H1 (cell line): ENCODE results near the gene TC2N. TPM values are rescaled to one million over a fixed set of nuclear protein-coding genes. Genes with fewer than 3 reads are reported as not detected.

Experiments
- CTCF ChIA-PET: fragments of 300-600 bp; sonication (Branson Sonifier 250); formaldehyde crosslinking; loops from one replicate; lab custom pipeline; 2021; ENCODE audit not compliant: partially characterized antibody; lab: Charles Lee
- POLR2A ChIA-PET: fragments of 300-600 bp; sonication (Branson Sonifier 250); formaldehyde crosslinking; loops from one replicate; lab custom pipeline; 2021; ENCODE audit warnings: inconsistent platforms; ENCODE audit not compliant: partially characterized antibody; lab: Charles Lee
- DNase-seq, 2 experiments: peaks; one replicate each; pipeline versions ENCODE4 v3.0.0 to v3.0.0-alpha.2; 2010 to 2022; ENCODE audit warnings: low spot score in 2 of 2, low read depth in 1 of 2, mixed read lengths in 1 of 2
- FAIRE-seq: peaks from 2 replicates; lab custom pipeline; 2011; peaks lifted over from hg19 to GRCh38; lab: Jason Lieb, UNC
- H2AFZ ChIP-seq: 2 replicates; pipeline ENCODE4 v1.8.1; 2012; ENCODE audit warnings: low read length, inconsistent platforms
- H2AK5ac ChIP-seq: 2 replicates; pipeline ENCODE4 v1.6.1; 2013; ENCODE audit warnings: low read depth, low read length
- H2BK120ac ChIP-seq: replicated peaks from 2 replicates; pipeline ENCODE3; 2013; ENCODE audit warnings: low read depth, low read length, inconsistent platforms
- H2BK12ac ChIP-seq: 2 replicates; pipeline ENCODE4 v1.6.1; 2013; ENCODE audit warnings: low read depth, low read length
- H2BK15ac ChIP-seq: 2 replicates; pipeline ENCODE4 v1.6.1; 2013; ENCODE audit warnings: low read length
- H2BK20ac ChIP-seq: 2 replicates; pipeline ENCODE4 v1.6.1; 2013; ENCODE audit warnings: low read length
- H2BK5ac ChIP-seq: 2 replicates; pipeline ENCODE4 v1.6.1; 2013; ENCODE audit warnings: low read depth, low read length
- H3K14ac ChIP-seq: 2 replicates; pipeline ENCODE4 v1.6.1; 2013; ENCODE audit warnings: inconsistent platforms; ENCODE audit not compliant: insufficient read length
- H3K18ac ChIP-seq: 2 replicates; pipeline ENCODE4 v1.6.1; 2013; ENCODE audit warnings: low read length; ENCODE audit errors: extremely low read depth
- H3K23ac ChIP-seq: 2 replicates; pipeline ENCODE4 v1.6.1; 2013; ENCODE audit warnings: inconsistent platforms; ENCODE audit not compliant: insufficient read length
- H3K23me2 ChIP-seq: 2 replicates; pipeline ENCODE4 v1.6.1; 2013; ENCODE audit warnings: low read depth, low read length
- H3K27ac ChIP-seq: 2 replicates; pipeline ENCODE4 v1.6.1; 2011; ENCODE audit warnings: low read depth, low read length, inconsistent platforms
- H3K27me3 ChIP-seq, 4 experiments: replicated peaks in 1 of 4; 1 replicate in 1 of 4; 2 replicates in 3 of 4; pipeline versions ENCODE4 v1.6.1 to v1.8.1; 2011 to 2013; ENCODE audit warnings: low read length in 3 of 4, mild to moderate bottlenecking in 3 of 4, inconsistent platforms in 2 of 4, mixed read lengths in 2 of 4, moderate library complexity in 1 of 4; ENCODE audit not compliant: control insufficient read depth in 3 of 4, insufficient read depth in 3 of 4; ENCODE audit errors: extremely low read depth in 1 of 4
- H3K36me3 ChIP-seq, 4 experiments: 2 replicates each; pipeline versions ENCODE4 v1.6.1 to v1.8.1; 2011 to 2013; ENCODE audit warnings: mild to moderate bottlenecking in 4 of 4, low read length in 3 of 4, moderate library complexity in 2 of 4, control low read depth in 1 of 4, inconsistent platforms in 1 of 4; ENCODE audit not compliant: insufficient read depth in 4 of 4, control insufficient read depth in 2 of 4
- H3K4ac ChIP-seq: replicated peaks from 2 replicates; pipeline ENCODE3; 2013; ENCODE audit warnings: low read length, low read depth, mixed read lengths, inconsistent platforms; ENCODE audit not compliant: insufficient read length
- H3K4me1 ChIP-seq, 4 experiments: replicated peaks in 1 of 4; 1 replicate in 1 of 4; 2 replicates in 3 of 4; pipeline versions ENCODE4 v1.6.1 to v1.8.1; 2011 to 2013; ENCODE audit warnings: low read length in 3 of 4, inconsistent platforms in 2 of 4, mixed read lengths in 1 of 4; ENCODE audit not compliant: insufficient read depth in 4 of 4, control insufficient read depth in 3 of 4
- H3K4me2 ChIP-seq, 2 experiments: 2 replicates each; pipeline versions ENCODE4 v1.6.1 to v1.8.1; 2011 to 2013; ENCODE audit warnings: low read depth in 2 of 2, low read length in 2 of 2, control low read depth in 1 of 2, inconsistent platforms in 1 of 2, mild to moderate bottlenecking in 1 of 2; ENCODE audit not compliant: insufficient read depth in 1 of 2
- H3K4me3 ChIP-seq, 4 experiments: fragments of 200-600, 300-600 bp in 1 of 4; sonication (generic), shearing (Covaris generic), sonication (Bioruptor Twin) in 1 of 4; 2 replicates each; pipeline versions ENCODE4 v1.5.1 to v1.8.1; 2011 to 2016; ENCODE audit warnings: low read length in 4 of 4, low read depth in 3 of 4, control low read depth in 2 of 4, inconsistent platforms in 2 of 4, mild to moderate bottlenecking in 2 of 4, mixed read lengths in 1 of 4, moderate library complexity in 1 of 4; ENCODE audit not compliant: insufficient read depth in 2 of 4; ENCODE audit errors: extremely low read depth in 1 of 4
- H3K56ac ChIP-seq: replicated peaks from 2 replicates; pipeline ENCODE3; 2013; ENCODE audit warnings: low read depth, mild to moderate bottlenecking, mixed read lengths, low read length, inconsistent platforms; ENCODE audit not compliant: insufficient read length
- H3K79me1 ChIP-seq: 2 replicates; pipeline ENCODE4 v1.6.1; 2013; ENCODE audit warnings: low read depth, low read length, control low read depth
- H3K79me2 ChIP-seq, 2 experiments: 2 replicates each; pipeline versions ENCODE4 v1.6.1 to v1.8.1; 2012 to 2013; ENCODE audit warnings: low read length in 2 of 2, mild to moderate bottlenecking in 2 of 2, inconsistent platforms in 1 of 2; ENCODE audit not compliant: insufficient read depth in 2 of 2, control insufficient read depth in 1 of 2
- H3K9ac ChIP-seq, 4 experiments: replicated peaks in 1 of 4; 1 replicate in 1 of 4; 2 replicates in 3 of 4; pipeline versions ENCODE4 v1.6.1 to v1.8.1; 2011 to 2013; ENCODE audit warnings: low read depth in 3 of 4, low read length in 3 of 4, control low read depth in 2 of 4, mild to moderate bottlenecking in 2 of 4, moderate library complexity in 2 of 4, inconsistent platforms in 1 of 4; ENCODE audit errors: extremely low read depth in 1 of 4
- H3K9me3 ChIP-seq, 2 experiments: 2 replicates each; pipeline versions ENCODE4 v1.6.1 to v1.8.1; 2012 to 2013; ENCODE audit warnings: mild to moderate bottlenecking in 2 of 2, moderate library complexity in 2 of 2, control low read depth in 1 of 2, inconsistent platforms in 1 of 2, low read depth in 1 of 2, low read length in 1 of 2, mixed read lengths in 1 of 2; ENCODE audit not compliant: insufficient read depth in 2 of 2
- H4K20me1 ChIP-seq, 2 experiments: replicated peaks in 1 of 2; 2 replicates each; pipeline versions ENCODE3 to v1.8.1; 2011 to 2013; ENCODE audit warnings: inconsistent platforms in 2 of 2, low read length in 2 of 2, mild to moderate bottlenecking in 1 of 2; ENCODE audit not compliant: insufficient read depth in 2 of 2, control insufficient read depth in 1 of 2
- H4K5ac ChIP-seq: 2 replicates; pipeline ENCODE4 v1.6.1; 2013; ENCODE audit warnings: low read length, low read depth, mixed read lengths, inconsistent platforms; ENCODE audit not compliant: insufficient read length
- H4K8ac ChIP-seq: 2 replicates; pipeline ENCODE4 v1.8.0; 2013; ENCODE audit warnings: mild to moderate bottlenecking, moderate library complexity, low read length, inconsistent platforms; ENCODE audit not compliant: insufficient read depth; ENCODE audit errors: extremely low read depth
- H4K91ac ChIP-seq: replicated peaks from 2 replicates; pipeline ENCODE3; 2013; ENCODE audit warnings: low read length, mixed read lengths, inconsistent platforms; ENCODE audit not compliant: insufficient read length
- CEBPB ChIP-seq: IDR thresholded peaks from 2 replicates; pipeline ENCODE4 v1.6.1; 2012; ENCODE audit warnings: low read depth, low read length
- CHD2 ChIP-seq: IDR thresholded peaks from 2 replicates; pipeline ENCODE4 v1.6.1; 2012; ENCODE audit warnings: low read length, improper control_type of control experiment
- FOSL1 ChIP-seq: IDR thresholded peaks from 2 replicates; pipeline ENCODE4 v1.6.1; 2011; ENCODE audit warnings: mild to moderate bottlenecking, low read depth, low read length, moderate library complexity; ENCODE audit not compliant: insufficient read depth
- KDM5A ChIP-seq: fragments of 200-600 bp; IDR thresholded peaks from 2 replicates; pipeline ENCODE4 v1.7.1; 2012; ENCODE audit warnings: mild to moderate bottlenecking, low read length, inconsistent platforms, mixed read lengths
- POU5F1 ChIP-seq: IDR thresholded peaks from 2 replicates; pipeline ENCODE4 v1.6.1; 2011; ENCODE audit warnings: low read depth, mild to moderate bottlenecking, low read length, moderate library complexity
- RAD21 ChIP-seq, 2 experiments: IDR thresholded peaks in 1 of 2; conservative IDR thresholded peaks in 1 of 2; 2 replicates each; pipeline ENCODE4 v1.6.1; 2011; ENCODE audit warnings: low read depth in 2 of 2, low read length in 2 of 2, improper control_type of control experiment in 1 of 2, inconsistent platforms in 1 of 2, mild to moderate bottlenecking in 1 of 2, moderate library complexity in 1 of 2
- RFX5 ChIP-seq: IDR thresholded peaks from 2 replicates; pipeline ENCODE4 v1.6.1; 2011; ENCODE audit warnings: low read depth, low read length, improper control_type of control experiment, borderline replicate concordance
- RXRA ChIP-seq: IDR thresholded peaks from 2 replicates; pipeline ENCODE4 v1.6.1; 2011; ENCODE audit warnings: low read depth, mild to moderate bottlenecking, low read length, moderate library complexity; ENCODE audit not compliant: insufficient read depth
- SIRT6 ChIP-seq: IDR thresholded peaks from one replicate; pipeline ENCODE4 v1.7.1; 2012; ENCODE audit warnings: low read length, inconsistent platforms
- SP2 ChIP-seq: IDR thresholded peaks from 2 replicates; pipeline ENCODE4 v1.6.1; 2012; ENCODE audit warnings: mild to moderate bottlenecking, low read length, inconsistent platforms
- SRF ChIP-seq: IDR thresholded peaks from 2 replicates; pipeline ENCODE4 v1.6.1; 2011; ENCODE audit warnings: mild to moderate bottlenecking, low read depth, low read length, moderate library complexity
- YY1 ChIP-seq: IDR thresholded peaks from 2 replicates; pipeline ENCODE4 v1.6.1; 2011; ENCODE audit warnings: low read depth, mild to moderate bottlenecking, low read length
- WGBS, 2 experiments: shearing (Covaris generic) in 1 of 2; methylation state at CpG; one replicate each; pipeline versions ENCODE4 v1.1.6 to v1.1.7; 2013 to 2015; ENCODE audit warnings: low lambda C conversion rate in 2 of 2, mixed read lengths in 2 of 2, inconsistent platforms in 1 of 2, low coverage in 1 of 2, missing lambda C conversion rate in 1 of 2; ENCODE audit not compliant: insufficient replicate concordance in 2 of 2, insufficient coverage in 1 of 2, insufficient read length in 1 of 2; ENCODE audit errors: extremely low coverage in 1 of 2, missing lambda C conversion rate in 1 of 2; 5-methylcytosine and 5-hydroxymethylcytosine counted together
- polyA plus RNA-seq, 7 experiments: library from polyadenylated mRNA; depleted of rRNA in 3 of 7; stranded (reverse) in 5 of 7; unstranded in 2 of 7; fragments of >200 nt in 5 of 7; fragments of 200-250 nt in 2 of 7; gene quantifications; 1 replicate in 5 of 7; 2 replicates in 1 of 7; 4 replicates in 1 of 7; pipeline versions ENCODE4 v1.2.1 to v1.2.3, GENCODE V29; 2011 to 2013; ENCODE audit warnings: missing spikeins in 2 of 7, mixed read lengths in 2 of 7
- total RNA-seq: library from RNA; stranded (reverse); fragmentation: NEBNext Ultra II Directional; extraction: Animal tissue kit (Norgen Biotek cat#: 25700); gene quantifications from 2 replicates; pipeline ENCODE4 v1.2.1, GENCODE V29; 2021
- TF ChIP-seq, protein P1 (sequence below): IDR thresholded peaks from 2 replicates; pipeline ENCODE4 v1.6.1; 2012; ENCODE audit warnings: inconsistent platforms
- TF ChIP-seq, protein P2 (sequence below): IDR thresholded peaks from 2 replicates; pipeline ENCODE4 v1.6.1; 2012; ENCODE audit warnings: low read length, inconsistent platforms

TC2N gene
- total and polyA plus RNA-seq, 2 of the 8 experiments (the other 6 are each of a cell fraction or from before 2014, with no cell fraction given): 9.7 to 36.2 TPM

GRCh38 chr14:91870890-91871289, 3.6 kb upstream of the TC2N start:
- H2BK15ac ChIP-seq: no peak overlapping the region
- H4K5ac ChIP-seq: no peak overlapping the region
- CTCF ChIA-PET: interaction anchor here (3.1 kb wide), 1 partner anchor 12 kb away, joined by 10 read pairs; no protein-coding TSS in a partner anchor
- H3K23me2 ChIP-seq: no peaks in the 10 kb centered on the region
- no peak overlapping the region for H2AFZ ChIP-seq
- H3K14ac ChIP-seq: no peak overlapping the region
- no peak overlapping the region for H3K18ac ChIP-seq
- DNase-seq (no peak), FAIRE-seq (no peak)
- H4K91ac ChIP-seq: no peak overlapping the region
- H3K79me2 ChIP-seq: no peaks in the 10 kb centered on the region
- H3K9ac ChIP-seq: no peak overlapping the region
- no peak overlapping the region for H2BK120ac ChIP-seq
- H3K23ac ChIP-seq: no peak overlapping the region
- 56% methylated on average over 2 of the region's 2 CpGs; no CpG with 5 or more reads in 1 of the 2 experiments for WGBS, 2 experiments
- H3K9me3 ChIP-seq: no peaks in the 10 kb centered on the region
- no peaks in the 10 kb centered on the region for H3K79me1 ChIP-seq
- H3K27me3 ChIP-seq: no peaks in the 10 kb centered on the region
- H3K4me2 ChIP-seq: no peak overlapping the region
- no peak overlapping the region for H2AK5ac ChIP-seq
- H3K36me3 ChIP-seq: no peaks in the 10 kb centered on the region
- H3K27ac ChIP-seq: no peak overlapping the region
- POLR2A ChIA-PET: no interaction called here
- no peak overlapping the region for H4K8ac ChIP-seq
- H2BK20ac ChIP-seq: no peak overlapping the region
- H3K4me3 ChIP-seq: no peak overlapping the region
- H2BK12ac ChIP-seq: no peak overlapping the region
- no peak overlapping the region for H3K4ac ChIP-seq
- H2BK5ac ChIP-seq: no peak overlapping the region
- no peak overlapping the region for H3K56ac ChIP-seq
- no peaks in the 10 kb centered on the region for H3K4me1 ChIP-seq
- no peaks in the 10 kb centered on the region for H4K20me1 ChIP-seq
- no peak for TF ChIP-seq KDM5A
- TF ChIP-seq, protein P1, sequence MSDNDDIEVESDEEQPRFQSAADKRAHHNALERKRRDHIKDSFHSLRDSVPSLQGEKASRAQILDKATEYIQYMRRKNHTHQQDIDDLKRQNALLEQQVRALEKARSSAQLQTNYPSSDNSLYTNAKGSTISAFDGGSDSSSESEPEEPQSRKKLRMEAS: no peak
- TF ChIP-seq SIRT6: no peak
- no peak for TF ChIP-seq YY1
- TF ChIP-seq SRF: no peak
- no peak for TF ChIP-seq RAD21 (IDR thresholded peaks at IDR 0.05 in 1 of 2, conservative IDR thresholded peaks at IDR 0.05 in 1 of 2; ENCODE audit: low read depth in 2 of 2, low read length in 2 of 2)
- no peak for TF ChIP-seq CHD2
- TF ChIP-seq RXRA: no peak
- no peak for TF ChIP-seq FOSL1
- TF ChIP-seq CEBPB: no peak
- TF ChIP-seq, protein P2, sequence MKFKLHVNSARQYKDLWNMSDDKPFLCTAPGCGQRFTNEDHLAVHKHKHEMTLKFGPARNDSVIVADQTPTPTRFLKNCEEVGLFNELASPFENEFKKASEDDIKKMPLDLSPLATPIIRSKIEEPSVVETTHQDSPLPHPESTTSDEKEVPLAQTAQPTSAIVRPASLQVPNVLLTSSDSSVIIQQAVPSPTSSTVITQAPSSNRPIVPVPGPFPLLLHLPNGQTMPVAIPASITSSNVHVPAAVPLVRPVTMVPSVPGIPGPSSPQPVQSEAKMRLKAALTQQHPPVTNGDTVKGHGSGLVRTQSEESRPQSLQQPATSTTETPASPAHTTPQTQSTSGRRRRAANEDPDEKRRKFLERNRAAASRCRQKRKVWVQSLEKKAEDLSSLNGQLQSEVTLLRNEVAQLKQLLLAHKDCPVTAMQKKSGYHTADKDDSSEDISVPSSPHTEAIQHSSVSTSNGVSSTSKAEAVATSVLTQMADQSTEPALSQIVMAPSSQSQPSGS: no peak
- TF ChIP-seq POU5F1: no peak
- no peak for TF ChIP-seq SP2
- no peak for TF ChIP-seq RFX5
